Liver (tissue), 3 donors: ENCODE data around the gene PLA2G6.

Experiments used
- EGR1 ChIP-seq, 2 donors: IDR thresholded peaks; 2 replicates each; pipeline ENCODE4 v1.6.1; 2016 to 2018; ENCODE audit warnings: antibody characterized with exemption in 2 of 2, low read depth in 2 of 2
- GABPA ChIP-seq, 2 donors: IDR thresholded peaks in 1 of 2; conservative IDR thresholded peaks in 1 of 2; 2 replicates each; pipeline ENCODE4 v1.6.1; 2016; ENCODE audit warnings: antibody characterized with exemption in 2 of 2, mild to moderate bottlenecking in 1 of 2, moderate library complexity in 1 of 2
- HNF4A ChIP-seq, 2 donors: conservative IDR thresholded peaks; 2 replicates each; pipeline ENCODE4 v1.6.1; 2016; ENCODE audit warnings: antibody characterized with exemption in 2 of 2, mild to moderate bottlenecking in 2 of 2
- JUND ChIP-seq, 2 donors: IDR thresholded peaks; 2 replicates each; pipeline ENCODE4 v1.6.1; 2016; ENCODE audit warnings: antibody characterized with exemption in 2 of 2
- RAD21 ChIP-seq, 2 donors: IDR thresholded peaks; 2 replicates each; pipeline ENCODE4 v1.6.1; 2016; ENCODE audit warnings: antibody characterized with exemption in 2 of 2, mild to moderate bottlenecking in 2 of 2
- TF ChIP-seq, protein P1 (sequence below): IDR thresholded peaks from 2 replicates; pipeline ENCODE4 v1.6.1; 2016; ENCODE audit warnings: antibody characterized with exemption, mild to moderate bottlenecking
- TF ChIP-seq, protein P2 (sequence below): fragments of 150-350 bp; IDR thresholded peaks from 2 replicates; pipeline ENCODE4 v1.5.1; 2017; ENCODE audit warnings: improper control_type of control experiment, low read depth, low read length; ENCODE audit not compliant: missing input control
- donor health status: healthy.
- donor health status: healthy.

DNA sequence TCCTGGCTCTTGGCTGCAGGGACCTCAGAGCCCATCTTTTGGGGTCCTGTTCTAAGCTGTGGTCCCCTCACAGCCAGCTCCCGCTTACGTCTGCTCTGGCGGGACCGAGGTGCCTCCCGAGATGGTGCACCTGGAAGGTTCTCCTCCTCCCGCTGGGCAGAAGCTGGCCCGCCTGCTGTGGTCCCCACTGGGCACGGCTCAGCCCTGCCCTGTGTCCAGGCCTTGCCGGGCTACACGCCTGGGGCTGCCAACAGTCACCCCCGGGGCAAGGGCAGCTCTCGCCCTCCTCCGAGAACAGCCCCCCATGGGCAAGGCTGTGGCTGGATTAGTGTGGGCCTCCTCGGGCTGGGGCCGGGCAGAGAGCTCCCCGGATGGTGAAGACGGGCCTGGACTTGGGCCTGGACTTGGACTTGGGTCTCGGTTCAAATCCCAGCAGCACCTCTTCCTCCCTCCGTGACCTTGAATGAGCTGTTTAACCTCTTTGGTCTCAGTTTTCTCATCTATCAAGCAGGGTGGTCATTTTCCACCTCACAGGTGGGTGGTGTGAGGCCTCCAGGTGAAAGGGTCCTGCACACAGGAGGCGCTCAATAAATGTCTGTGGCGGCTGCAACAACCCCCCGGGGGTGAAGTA lies 72.1 kb downstream of the PLA2G6 start:
- TF ChIP-seq JUND (IDR thresholded peaks at IDR 0.05) (no peak), RAD21 (IDR thresholded peaks at IDR 0.05) (no peak), HNF4A (conservative IDR thresholded peaks at IDR 0.05) (peak in 1 of 2 donors; percentile 39), GABPA (IDR thresholded peaks at IDR 0.05 in 1 of 2, conservative IDR thresholded peaks at IDR 0.05 in 1 of 2) (no peak), EGR1 (IDR thresholded peaks at IDR 0.05; ENCODE audit: low read depth in 2 of 2) (no peak)
- TF ChIP-seq, protein P1, sequence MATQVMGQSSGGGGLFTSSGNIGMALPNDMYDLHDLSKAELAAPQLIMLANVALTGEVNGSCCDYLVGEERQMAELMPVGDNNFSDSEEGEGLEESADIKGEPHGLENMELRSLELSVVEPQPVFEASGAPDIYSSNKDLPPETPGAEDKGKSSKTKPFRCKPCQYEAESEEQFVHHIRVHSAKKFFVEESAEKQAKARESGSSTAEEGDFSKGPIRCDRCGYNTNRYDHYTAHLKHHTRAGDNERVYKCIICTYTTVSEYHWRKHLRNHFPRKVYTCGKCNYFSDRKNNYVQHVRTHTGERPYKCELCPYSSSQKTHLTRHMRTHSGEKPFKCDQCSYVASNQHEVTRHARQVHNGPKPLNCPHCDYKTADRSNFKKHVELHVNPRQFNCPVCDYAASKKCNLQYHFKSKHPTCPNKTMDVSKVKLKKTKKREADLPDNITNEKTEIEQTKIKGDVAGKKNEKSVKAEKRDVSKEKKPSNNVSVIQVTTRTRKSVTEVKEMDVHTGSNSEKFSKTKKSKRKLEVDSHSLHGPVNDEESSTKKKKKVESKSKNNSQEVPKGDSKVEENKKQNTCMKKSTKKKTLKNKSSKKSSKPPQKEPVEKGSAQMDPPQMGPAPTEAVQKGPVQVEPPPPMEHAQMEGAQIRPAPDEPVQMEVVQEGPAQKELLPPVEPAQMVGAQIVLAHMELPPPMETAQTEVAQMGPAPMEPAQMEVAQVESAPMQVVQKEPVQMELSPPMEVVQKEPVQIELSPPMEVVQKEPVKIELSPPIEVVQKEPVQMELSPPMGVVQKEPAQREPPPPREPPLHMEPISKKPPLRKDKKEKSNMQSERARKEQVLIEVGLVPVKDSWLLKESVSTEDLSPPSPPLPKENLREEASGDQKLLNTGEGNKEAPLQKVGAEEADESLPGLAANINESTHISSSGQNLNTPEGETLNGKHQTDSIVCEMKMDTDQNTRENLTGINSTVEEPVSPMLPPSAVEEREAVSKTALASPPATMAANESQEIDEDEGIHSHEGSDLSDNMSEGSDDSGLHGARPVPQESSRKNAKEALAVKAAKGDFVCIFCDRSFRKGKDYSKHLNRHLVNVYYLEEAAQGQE, result no peak
- TF ChIP-seq, protein P2, sequence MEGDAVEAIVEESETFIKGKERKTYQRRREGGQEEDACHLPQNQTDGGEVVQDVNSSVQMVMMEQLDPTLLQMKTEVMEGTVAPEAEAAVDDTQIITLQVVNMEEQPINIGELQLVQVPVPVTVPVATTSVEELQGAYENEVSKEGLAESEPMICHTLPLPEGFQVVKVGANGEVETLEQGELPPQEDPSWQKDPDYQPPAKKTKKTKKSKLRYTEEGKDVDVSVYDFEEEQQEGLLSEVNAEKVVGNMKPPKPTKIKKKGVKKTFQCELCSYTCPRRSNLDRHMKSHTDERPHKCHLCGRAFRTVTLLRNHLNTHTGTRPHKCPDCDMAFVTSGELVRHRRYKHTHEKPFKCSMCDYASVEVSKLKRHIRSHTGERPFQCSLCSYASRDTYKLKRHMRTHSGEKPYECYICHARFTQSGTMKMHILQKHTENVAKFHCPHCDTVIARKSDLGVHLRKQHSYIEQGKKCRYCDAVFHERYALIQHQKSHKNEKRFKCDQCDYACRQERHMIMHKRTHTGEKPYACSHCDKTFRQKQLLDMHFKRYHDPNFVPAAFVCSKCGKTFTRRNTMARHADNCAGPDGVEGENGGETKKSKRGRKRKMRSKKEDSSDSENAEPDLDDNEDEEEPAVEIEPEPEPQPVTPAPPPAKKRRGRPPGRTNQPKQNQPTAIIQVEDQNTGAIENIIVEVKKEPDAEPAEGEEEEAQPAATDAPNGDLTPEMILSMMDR, result no peak
